ENCODE results near the gene EPN3. TPM values are rescaled to one million over a fixed set of nuclear protein-coding genes. Genes with fewer than 3 reads are reported as not detected.

The EPN3 gene
- total RNA-seq, 1 donor from 2014 or later: 19.9 TPM

DNA sequence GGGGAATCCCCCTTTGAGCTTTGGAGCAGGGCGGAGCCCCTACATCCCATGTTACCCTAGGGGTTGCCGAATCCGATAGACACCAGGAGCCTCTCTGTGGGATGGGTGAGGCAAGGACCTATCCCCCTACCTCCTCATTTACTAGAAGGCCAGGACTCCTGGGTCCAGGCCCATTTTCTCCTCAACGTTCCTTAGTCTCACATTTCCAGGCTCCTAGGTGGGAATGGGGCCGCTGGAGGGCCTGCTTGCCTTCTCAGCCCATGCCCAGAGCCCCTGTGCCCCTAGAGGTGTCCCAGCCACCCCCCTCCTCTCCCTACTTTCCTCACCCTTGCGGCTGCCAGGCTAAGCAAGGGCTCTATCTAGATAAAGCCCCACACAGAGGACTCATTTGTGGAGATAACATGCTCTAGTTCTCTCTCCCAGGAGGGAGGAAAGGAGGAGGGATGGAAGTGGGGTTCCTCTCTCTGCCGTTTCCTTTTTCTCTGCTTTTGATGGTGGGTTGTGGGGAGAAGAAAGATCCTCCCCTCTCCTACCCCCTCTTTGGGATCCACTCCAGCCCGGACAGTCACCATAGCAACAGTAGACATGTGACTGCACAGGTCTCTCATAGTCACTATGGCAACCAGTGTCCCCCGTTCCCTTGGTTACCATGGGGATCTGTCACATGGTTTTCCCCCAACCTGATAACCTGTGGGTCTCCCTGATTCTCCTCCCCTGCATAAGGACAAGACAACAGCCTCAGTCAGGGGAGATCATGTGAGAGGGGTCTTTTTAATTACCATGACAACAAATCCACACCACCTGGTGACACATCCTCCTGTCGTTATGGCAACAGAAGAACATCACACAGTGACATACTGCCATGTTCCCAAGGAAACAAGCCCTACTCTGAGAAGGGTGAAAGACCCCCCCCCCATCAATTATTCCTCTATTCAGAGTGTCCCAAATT lies 33.1 kb downstream of the EPN3 start:
- no peaks in the 10 kb centered on the region for H3K9me3 ChIP-seq (replicated peaks)
- no peak overlapping the region for H3K27ac ChIP-seq (replicated peaks)
- H3K4me3 ChIP-seq: no peak overlapping the region
- intact Hi-C loops (cut with micrococcal nuclease): no loop called here
- H3K4me1 ChIP-seq: peaks cover 24% of the 10 kb centered on the region
- TF ChIP-seq, protein P1, sequence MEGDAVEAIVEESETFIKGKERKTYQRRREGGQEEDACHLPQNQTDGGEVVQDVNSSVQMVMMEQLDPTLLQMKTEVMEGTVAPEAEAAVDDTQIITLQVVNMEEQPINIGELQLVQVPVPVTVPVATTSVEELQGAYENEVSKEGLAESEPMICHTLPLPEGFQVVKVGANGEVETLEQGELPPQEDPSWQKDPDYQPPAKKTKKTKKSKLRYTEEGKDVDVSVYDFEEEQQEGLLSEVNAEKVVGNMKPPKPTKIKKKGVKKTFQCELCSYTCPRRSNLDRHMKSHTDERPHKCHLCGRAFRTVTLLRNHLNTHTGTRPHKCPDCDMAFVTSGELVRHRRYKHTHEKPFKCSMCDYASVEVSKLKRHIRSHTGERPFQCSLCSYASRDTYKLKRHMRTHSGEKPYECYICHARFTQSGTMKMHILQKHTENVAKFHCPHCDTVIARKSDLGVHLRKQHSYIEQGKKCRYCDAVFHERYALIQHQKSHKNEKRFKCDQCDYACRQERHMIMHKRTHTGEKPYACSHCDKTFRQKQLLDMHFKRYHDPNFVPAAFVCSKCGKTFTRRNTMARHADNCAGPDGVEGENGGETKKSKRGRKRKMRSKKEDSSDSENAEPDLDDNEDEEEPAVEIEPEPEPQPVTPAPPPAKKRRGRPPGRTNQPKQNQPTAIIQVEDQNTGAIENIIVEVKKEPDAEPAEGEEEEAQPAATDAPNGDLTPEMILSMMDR (IDR thresholded peaks at IDR 0.05; ENCODE audit: borderline replicate concordance): no peak
- DNase-seq: no peak
- peaks cover 68% of the 10 kb centered on the region for H3K27me3 ChIP-seq (ENCODE audit: low read depth)
- H3K36me3 ChIP-seq: no peaks in the 10 kb centered on the region

DNA sequence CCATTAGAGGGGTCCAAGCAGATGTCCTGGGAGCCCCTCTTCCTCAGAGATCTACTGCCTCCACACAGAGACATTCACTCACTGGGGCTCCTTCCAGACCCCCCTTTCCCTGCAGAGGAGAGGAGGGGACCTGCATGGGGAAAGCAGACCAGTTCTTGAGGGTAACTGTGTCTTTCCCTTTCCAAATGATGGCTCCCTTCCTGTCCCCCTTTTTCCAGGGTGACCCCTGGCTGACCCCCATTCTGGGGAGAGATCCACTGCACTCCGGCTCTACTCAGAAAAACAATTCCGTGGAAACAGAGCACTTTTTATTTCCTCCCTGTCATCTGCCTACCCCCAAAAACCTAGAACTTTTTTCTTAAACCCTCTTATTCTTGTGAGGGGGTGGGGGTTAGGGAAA lies 34.4 kb downstream of the EPN3 start:
- Histone ChIP-seq H3K36me3 (no peaks in the 10 kb centered on the region), H3K4me3 (no peak overlapping the region), H3K9me3 (replicated peaks) (no peaks in the 10 kb centered on the region), H3K4me1 (peaks cover 13% of the 10 kb centered on the region), H3K27ac (replicated peaks) (no peak overlapping the region), H3K27me3 (ENCODE audit: low read depth) (peaks cover 56% of the 10 kb centered on the region)
- intact Hi-C loops (cut with micrococcal nuclease): no loop called here
- DNase-seq: no peak
- TF ChIP-seq, protein P1 (IDR thresholded peaks at IDR 0.05; ENCODE audit: borderline replicate concordance): no peak

GRCh38 chr17:50568659-50569058 lies 36.1 kb downstream of the EPN3 start:
- H3K27me3 ChIP-seq (ENCODE audit: low read depth): peaks cover 42% of the 10 kb centered on the region
- peaks cover 13% of the 10 kb centered on the region for H3K4me1 ChIP-seq
- no peaks in the 10 kb centered on the region for H3K9me3 ChIP-seq (replicated peaks)
- H3K4me3 ChIP-seq: no peak overlapping the region
- no peaks in the 10 kb centered on the region for H3K36me3 ChIP-seq
- H3K27ac ChIP-seq (replicated peaks): no peak overlapping the region
- TF ChIP-seq, protein P1 (IDR thresholded peaks at IDR 0.05; ENCODE audit: borderline replicate concordance): no peak
- no peak for DNase-seq
- intact Hi-C loops (cut with micrococcal nuclease): no loop called here

- Histone ChIP-seq H3K36me3 (no peaks in the 10 kb centered on the region), H3K9me3 (replicated peaks) (no peaks in the 10 kb centered on the region), H3K4me3 (no peak overlapping the region), H3K27me3 (ENCODE audit: low read depth) (peaks cover 35% of the 10 kb centered on the region), H3K4me1 (peaks cover 10% of the 10 kb centered on the region), H3K27ac (replicated peaks) (no peak overlapping the region)
- intact Hi-C loops (cut with micrococcal nuclease): no loop called here
- TF ChIP-seq, protein P1 (IDR thresholded peaks at IDR 0.05; ENCODE audit: borderline replicate concordance): no peak
- no peak for DNase-seq
These were observed 37.1 kb downstream of the EPN3 start for GRCh38 chr17:50569592-50569991.

- H3K36me3 ChIP-seq: no peaks in the 10 kb centered on the region
- H3K4me1 ChIP-seq: peaks cover 6% of the 10 kb centered on the region
- TF ChIP-seq, protein P1 (IDR thresholded peaks at IDR 0.05; ENCODE audit: borderline replicate concordance): no peak
- no peak overlapping the region for H3K4me3 ChIP-seq
- intact Hi-C loops (cut with micrococcal nuclease): no loop called here
- H3K27me3 ChIP-seq (ENCODE audit: low read depth): peaks cover 31% of the 10 kb centered on the region
- no peak for DNase-seq
- no peaks in the 10 kb centered on the region for H3K9me3 ChIP-seq (replicated peaks)
- no peak overlapping the region for H3K27ac ChIP-seq (replicated peaks)
These were observed 37.5 kb downstream of the EPN3 start for GRCh38 chr17:50570032-50570431.
